Measurements from ENCODE around the gene HLA-A.
"Not testable (repeated sequence)": the region's sequence is repeated elsewhere in the genome, so short reads cannot be mapped to it uniquely, and the experiment has no call there.

Gene HLA-A

GRCh38 chr6:29942275-29943052 is at the start of gene HLA-A:
TSS of gene HLA-A (plus strand) at chr6:29942532. CDS start at chr6:29942554, 22 bp downstream.
- DNase-seq: peak; percentile 91 to 95

- no peak for DNase-seq
These were observed 49.6 kb upstream of the HLA-A start for GRCh38 chr6:29892696-29893095.

- DNase-seq: no peak
These were observed 43.1 kb upstream of the HLA-A start for GRCh38 chr6:29899281-29899680.

- DNase-seq: no peak
These were observed 37.0 kb upstream of the HLA-A start for GRCh38 chr6:29905286-29905685.

- DNase-seq: no peak
These were observed 34.5 kb upstream of the HLA-A start for GRCh38 chr6:29907637-29908340.

- no peak for DNase-seq
These were observed 34.0 kb upstream of the HLA-A start for GRCh38 chr6:29908341-29908662.

GRCh38 chr6:29908710-29909109 is 33.6 kb upstream of the HLA-A start:
- DNase-seq: no peak

GRCh38 chr6:29909985-29910384 is 32.3 kb upstream of the HLA-A start:
- DNase-seq: no peak

GRCh38 chr6:29912840-29913239 is 29.5 kb upstream of the HLA-A start:
- DNase-seq: no peak

- no peak for DNase-seq
These were observed 25.6 kb upstream of the HLA-A start for GRCh38 chr6:29916741-29917140.

- DNase-seq: no peak
These were observed 24.5 kb upstream of the HLA-A start for GRCh38 chr6:29917857-29918256.

GRCh38 chr6:29919506-29920445 is 22.6 kb upstream of the HLA-A start:
- DNase-seq: no peak

GRCh38 chr6:29924287-29924686 is 18.0 kb upstream of the HLA-A start:
- DNase-seq: no peak

GRCh38 chr6:29924731-29925130 is 17.6 kb upstream of the HLA-A start:
- peak; percentile 21 to 59 for DNase-seq

- peak in 1 of 2 experiments; percentile 31 for DNase-seq
These were observed 17.0 kb upstream of the HLA-A start for GRCh38 chr6:29925321-29925720.

GRCh38 chr6:29925727-29926412 is 16.5 kb upstream of the HLA-A start:
- DNase-seq: peak in 1 of 2 experiments; percentile 59

- peak; percentile 61 to 78 for DNase-seq
These were observed 15.7 kb upstream of the HLA-A start for GRCh38 chr6:29926413-29927274.

- no peak for DNase-seq
These were observed 15.1 kb upstream of the HLA-A start for GRCh38 chr6:29927275-29927569.

- no peak for DNase-seq
These were observed 14.4 kb upstream of the HLA-A start for GRCh38 chr6:29927841-29928388.

- DNase-seq: not testable (repeated sequence)
These were observed 12.3 kb upstream of the HLA-A start for GRCh38 chr6:29930047-29930446.

GRCh38 chr6:29933955-29934354 is 8.4 kb upstream of the HLA-A start:
- no peak for DNase-seq
